HG03025 (cell line): ENCODE results near the gene MAG.
"Not testable (repeated sequence)": the region's sequence is repeated elsewhere in the genome, so short reads cannot be mapped to it uniquely, and the experiment has no call there.

Experiments used
- ATAC-seq: cut with Tn5 transposase; IDR thresholded peaks from one replicate; pipeline ENCODE4 v1.9.1; 2021; ENCODE audit warnings: mild to moderate bottlenecking, moderate library complexity; ENCODE audit not compliant: unreplicated experiment, low FRiP score

MAG gene

GRCh38 chr19:35355791-35356460, 64.0 kb downstream of the MAG start:
- ATAC-seq = no peak

GRCh38 chr19:35357867-35358573, 66.1 kb downstream of the MAG start, which contains the start of gene FFAR3:
TSS of gene FFAR3 (plus strand) at chr19:35358460. CDS start at chr19:35358891, 431 bp downstream.
- ATAC-seq = no peak

- ATAC-seq = not testable (repeated sequence)
These were observed 66.9 kb downstream of the MAG start for GRCh38 chr19:35358834-35359233.

GRCh38 chr19:35359395-35359794, 67.4 kb downstream of the MAG start:
- not testable (repeated sequence) for ATAC-seq

GRCh38 chr19:35360081-35360480, 68.1 kb downstream of the MAG start:
- ATAC-seq = not testable (repeated sequence)

- ATAC-seq = no peak
These were observed 69.0 kb downstream of the MAG start for GRCh38 chr19:35360880-35361420.

- no peak for ATAC-seq
These were observed 70.5 kb downstream of the MAG start for GRCh38 chr19:35362261-35363000.

- no peak for ATAC-seq
These were observed 71.1 kb downstream of the MAG start for GRCh38 chr19:35363001-35363590.
